Measurements from ENCODE around the gene TBCA.

The TBCA gene

GRCh38 chr5:77641397-77641943, 134.7 kb downstream of the TBCA start:
- no peak for FAIRE-seq
